GM19463 (cell line): ENCODE results near the gene PDGFC.

Experiments used
- ATAC-seq: cut with Tn5 transposase; IDR thresholded peaks from one replicate; pipeline ENCODE4 v1.9.1; 2021; ENCODE audit warnings: mild to moderate bottlenecking, moderate library complexity; ENCODE audit not compliant: unreplicated experiment

PDGFC gene

DNA sequence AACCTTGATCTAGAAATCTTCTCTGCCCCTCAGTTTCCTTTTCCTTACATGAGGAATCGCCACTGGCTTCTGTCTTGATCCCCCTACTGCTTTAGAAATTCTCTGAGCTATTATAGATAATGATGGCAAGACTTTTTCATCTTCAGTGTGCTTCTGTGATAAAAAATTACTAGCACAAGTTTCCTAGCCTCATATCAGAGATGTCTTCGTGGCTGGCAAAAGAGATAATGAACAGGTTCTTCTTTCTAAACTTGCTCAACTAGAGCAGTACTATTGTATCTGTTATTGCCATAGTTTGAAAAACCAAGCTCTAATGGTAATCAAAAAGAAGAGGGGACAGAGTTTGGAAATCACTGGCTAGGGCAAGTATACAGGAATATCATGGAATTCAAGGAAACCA is 4.1 kb upstream of the PDGFC start:
- no peak for ATAC-seq

DNA sequence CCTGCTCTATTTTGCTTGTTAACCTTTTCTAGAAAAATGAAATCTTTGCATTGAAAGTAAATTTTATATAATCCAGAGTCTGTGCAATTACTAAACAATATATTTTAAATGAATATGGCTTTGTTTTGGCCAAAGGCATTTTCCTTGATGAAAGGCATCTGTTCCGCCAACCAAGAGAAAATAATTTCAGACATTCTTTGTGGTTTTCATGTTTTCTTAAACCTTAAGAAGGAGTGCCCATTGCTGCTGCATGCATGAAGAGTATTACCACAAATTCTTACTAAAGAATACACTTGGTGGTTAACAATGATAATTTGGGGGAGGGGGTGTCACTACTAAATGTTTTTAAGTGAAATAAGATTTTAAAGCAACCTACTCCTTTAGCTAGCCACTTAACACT is 2.7 kb upstream of the PDGFC start:
- no peak for ATAC-seq

DNA sequence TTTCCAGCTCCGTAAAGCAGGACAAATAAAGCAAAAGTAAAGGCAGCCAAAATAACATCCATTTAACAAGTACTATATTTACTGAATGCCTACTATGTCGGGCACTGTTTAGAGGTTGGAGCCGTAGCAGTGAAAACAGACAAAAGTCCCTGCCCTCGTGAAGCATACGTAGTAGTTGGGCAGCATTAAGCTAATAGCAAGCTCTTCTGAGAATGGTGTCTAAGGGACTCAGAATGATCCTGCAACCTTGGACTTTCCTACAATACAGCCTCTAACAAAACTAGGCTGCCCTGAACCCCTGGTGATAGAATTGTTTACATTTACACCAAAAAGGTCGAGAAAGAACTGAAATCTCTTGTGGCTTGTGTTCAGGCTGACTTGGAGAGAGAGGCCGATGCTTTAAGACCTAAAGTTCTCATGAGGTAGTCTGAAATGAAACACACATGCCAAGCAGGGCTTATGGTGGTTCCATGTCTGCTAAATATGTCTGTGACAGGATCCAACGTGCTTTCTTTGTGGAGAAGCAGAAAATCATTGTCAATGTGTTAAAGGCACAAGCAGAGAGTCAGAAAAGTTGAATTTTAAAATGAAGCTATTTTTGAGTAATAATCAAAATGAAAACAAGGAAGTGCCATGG is 898 bp upstream of the PDGFC start:
- ATAC-seq: no peak

DNA sequence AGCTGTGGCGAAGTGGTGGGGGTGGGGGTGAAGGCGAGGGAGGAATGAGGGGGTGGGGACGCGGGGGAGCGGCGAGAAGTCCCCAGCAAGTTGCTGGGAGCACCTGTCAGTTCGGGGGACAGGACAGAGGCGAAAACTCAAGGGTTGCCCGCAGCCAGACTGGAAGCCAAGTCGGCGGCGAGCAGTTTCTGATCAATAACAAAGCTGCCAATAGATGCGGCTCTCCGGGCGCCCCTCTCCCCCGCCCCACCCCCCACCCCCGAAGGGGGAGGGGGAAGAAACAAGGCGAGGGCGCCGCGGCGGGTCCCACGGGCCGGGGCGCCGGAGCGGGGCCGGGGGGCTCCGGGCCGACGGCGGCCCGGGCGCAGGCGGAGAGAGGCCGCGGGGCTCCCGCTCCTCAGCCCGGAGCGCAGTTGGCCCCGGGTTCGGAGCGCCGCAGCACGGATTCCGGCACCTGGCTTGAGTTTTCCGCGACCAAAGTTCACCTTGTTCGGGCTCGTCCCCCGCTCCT is 379 bp downstream of the PDGFC start:
- ATAC-seq: peak; percentile 19

DNA sequence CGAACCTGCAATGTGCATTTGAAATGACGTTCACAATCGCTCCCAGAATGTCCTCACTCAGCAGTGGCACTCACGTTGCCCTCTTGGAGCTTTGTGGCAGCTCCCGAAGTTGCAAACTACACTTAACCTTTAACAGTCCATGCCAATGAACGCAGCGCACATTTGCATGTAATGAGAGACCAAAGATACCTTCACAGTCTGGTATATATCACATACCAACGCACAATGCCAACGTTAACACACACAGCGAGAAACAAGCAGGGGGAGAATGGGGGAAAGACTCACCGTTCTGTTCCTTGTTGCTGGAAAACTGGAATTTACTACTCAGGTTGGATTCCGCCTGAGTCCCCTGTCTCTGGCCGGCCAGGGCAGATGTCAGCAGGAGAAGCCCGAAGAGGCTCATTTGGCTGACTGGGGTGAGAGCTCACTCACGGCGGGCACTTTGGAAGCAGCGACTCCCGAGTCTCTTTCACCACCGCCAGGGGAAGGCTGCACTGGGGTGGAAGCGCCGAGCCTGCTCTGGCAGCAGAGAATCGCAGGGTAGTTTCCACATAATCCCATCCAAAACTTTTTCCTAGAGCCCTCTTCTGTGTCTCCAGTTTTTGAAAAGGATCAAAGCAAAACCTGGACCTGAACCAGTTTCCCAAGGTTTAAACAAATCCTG is 966 bp downstream of the PDGFC start:
- ATAC-seq: no peak

DNA sequence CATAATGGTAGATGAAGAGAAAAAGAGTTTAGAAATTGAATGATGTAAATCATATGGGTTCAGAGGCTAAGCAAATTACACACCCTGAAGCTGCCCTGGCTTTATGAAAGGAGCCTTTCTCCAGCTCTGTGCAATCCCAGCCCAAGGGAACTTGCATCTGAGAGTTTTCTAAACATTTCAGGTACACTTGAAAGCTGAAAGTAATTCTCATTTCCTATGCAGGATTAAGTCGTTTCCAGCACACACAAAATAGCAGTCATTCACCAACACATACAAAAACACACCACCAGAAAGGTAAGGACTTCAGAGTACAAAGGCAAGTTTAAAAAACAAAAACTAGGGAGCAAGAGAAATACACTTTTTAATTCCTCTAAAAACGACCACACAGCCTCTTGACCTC is 1.7 kb downstream of the PDGFC start:
- ATAC-seq: no peak

DNA sequence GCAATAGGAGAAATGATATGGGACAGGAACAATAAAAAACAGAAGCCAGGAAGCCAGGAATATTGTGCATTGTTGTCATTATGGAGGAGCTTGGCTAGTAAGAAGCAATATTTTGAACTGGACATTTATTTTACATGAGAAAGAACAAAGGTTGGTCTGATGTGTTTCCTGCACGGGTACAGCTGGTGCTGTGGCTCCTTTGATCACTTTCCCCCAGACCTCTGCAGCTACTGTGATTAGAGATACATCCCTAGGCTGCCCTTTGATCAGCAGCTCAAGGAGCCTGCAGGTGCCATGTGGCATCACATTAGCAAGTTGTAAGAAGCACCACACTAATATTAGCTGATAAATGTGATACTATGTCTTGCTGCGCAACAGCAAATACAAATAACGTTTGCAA is 2.5 kb downstream of the PDGFC start:
- no peak for ATAC-seq

DNA sequence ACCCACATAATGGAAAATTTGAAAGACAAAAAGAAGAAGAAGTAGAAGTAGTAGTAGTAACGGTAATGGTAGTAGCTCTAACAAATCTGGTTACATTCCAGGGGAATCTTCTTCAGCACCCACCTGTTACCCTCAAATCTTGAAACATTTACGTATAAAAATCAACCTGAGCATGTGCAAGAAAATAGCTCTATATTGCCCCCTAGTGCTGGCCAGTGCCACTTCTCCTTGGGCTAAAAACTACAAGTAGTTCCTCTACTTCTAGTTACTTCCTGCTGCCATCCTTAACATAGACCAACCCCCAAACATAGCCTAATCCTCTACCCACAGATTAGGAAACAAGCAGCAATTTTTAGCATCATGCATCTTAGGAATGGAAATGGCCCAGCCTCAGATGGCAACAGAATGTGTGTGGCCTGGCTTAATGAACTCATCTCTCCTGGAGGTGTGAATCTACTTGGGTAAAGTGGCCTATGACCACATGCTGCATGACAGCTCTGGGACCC is 3.1 kb downstream of the PDGFC start:
- peak; percentile 49 for ATAC-seq

DNA sequence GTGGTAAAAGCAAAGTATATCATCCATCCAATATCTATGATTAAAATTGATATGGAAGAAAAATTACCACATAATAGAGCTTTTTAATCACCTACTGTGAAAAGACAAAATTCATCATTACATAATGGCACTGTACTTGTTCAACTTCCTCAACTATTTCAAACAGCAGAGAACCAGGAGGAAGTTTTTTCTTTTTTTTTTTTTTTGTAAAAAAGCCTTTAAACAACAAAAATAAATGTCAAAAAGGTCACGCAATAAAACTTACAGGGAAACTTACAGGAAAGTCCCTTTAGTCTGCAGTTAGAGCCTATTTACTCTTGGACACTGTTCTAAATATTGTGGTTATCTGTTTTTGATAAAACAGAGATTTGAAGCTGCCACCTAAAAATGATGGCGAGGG is 4.8 kb downstream of the PDGFC start:
- no peak for ATAC-seq

DNA sequence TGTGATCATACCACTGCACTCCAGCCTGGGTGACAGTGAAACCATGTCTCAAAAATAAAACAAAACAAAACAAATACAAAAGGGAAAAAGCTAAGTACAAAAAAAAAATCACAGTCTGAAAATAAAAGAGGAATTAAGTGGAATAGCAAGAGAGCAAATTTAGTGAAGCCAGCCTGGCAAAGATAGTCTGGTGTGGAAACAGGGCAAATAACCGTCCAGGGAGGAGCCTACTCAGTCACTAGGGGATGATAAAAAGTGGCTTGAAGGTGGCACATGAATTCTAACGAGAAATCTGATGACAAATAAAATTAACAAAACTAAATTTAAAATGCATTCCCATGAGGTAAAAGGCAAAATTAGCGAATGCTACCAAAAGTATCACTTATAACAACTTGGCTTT is 8.2 kb downstream of the PDGFC start:
- ATAC-seq: no peak

DNA sequence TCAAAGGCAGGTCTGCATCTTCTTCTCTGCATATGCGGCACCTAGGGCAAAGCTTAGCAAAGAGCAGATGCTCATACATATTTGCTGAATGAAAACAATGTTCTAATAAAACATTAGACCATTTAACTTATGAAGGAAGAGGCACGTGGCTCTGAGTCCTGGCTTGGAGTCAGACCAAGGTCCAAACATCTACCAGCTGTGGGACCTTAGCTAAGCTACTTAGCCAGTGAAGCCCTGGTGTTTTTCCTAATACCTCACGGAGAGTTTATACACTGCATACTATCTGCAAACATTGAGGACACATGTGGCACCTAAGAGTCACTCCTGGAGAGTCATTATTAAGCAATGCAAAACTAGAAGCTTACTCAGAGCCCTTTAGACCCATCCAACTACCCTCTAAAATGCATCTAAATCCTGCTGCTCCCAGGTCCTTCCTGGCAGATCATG is 9.0 kb downstream of the PDGFC start:
- ATAC-seq: no peak

DNA sequence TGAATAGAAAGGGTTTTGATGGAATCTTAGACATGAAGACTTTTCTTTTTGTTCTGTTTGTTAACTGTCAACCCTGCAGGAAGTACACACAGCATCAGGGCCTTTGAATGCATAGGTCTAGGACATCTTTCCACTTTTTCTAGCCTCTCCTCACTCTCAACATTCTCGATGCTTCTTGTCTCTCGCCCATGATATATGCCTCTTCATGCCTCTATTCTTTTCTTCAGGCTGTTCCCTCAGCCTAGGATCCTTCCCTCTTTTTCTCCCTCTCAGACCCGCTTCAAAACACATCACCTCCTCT is 9.6 kb downstream of the PDGFC start:
- ATAC-seq: no peak

DNA sequence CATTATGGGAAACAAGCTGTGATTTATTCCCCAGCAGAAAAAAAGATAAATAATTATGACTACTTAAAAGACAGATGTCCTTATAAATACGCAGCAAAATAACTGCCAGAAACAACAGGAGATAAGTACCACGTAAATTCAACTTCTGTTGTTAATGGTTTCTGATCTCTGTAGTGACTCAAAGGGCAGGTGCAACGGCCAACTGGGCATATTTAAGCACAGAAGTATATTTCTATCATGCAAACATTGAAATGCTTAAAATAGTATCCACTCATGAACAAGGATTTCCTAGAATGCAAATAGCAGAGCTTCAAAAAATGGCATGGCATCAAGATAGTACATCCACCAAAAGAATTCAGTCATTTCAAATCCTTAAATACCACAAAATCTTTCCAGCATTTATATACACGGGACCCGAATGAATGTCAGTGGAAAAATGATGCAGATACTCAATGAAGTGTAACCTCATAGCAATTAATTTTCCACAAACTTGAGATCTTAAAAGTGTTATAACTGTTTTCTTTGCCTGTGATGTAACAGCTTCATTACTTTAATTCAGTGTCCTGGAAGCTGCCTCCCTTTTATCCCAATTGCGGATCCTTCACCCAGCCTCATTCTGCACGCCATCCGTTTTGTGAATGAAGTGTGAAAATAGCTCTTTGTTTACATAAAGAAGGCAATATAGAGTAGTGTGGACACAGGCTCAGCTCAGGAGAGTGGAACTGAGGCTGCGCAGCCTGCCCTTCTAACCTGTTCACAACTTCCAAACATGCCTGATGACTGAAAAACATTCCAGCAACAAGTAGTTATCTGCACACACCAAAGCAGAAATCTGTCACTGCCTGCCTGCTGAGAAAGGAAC is 10.2 kb downstream of the PDGFC start:
- no peak for ATAC-seq

DNA sequence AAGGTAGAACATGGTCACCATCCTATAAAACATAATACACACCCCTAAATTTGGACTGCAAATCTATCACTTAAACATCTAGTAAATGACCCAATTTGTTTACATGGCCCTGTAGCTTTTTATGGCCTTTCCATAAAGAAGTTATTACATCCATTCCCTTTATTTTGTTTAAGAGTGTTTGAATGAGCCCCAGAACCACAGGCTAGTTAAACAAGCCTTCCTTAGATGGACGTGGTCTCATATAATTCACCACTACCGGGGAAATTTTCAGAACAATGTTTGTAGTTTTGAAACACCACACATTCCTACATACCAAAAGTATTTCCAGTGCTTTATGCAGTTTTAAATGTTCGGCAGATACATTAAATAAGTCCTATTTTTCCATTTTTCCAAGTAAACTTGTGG is 12.3 kb downstream of the PDGFC start:
- no peak for ATAC-seq

DNA sequence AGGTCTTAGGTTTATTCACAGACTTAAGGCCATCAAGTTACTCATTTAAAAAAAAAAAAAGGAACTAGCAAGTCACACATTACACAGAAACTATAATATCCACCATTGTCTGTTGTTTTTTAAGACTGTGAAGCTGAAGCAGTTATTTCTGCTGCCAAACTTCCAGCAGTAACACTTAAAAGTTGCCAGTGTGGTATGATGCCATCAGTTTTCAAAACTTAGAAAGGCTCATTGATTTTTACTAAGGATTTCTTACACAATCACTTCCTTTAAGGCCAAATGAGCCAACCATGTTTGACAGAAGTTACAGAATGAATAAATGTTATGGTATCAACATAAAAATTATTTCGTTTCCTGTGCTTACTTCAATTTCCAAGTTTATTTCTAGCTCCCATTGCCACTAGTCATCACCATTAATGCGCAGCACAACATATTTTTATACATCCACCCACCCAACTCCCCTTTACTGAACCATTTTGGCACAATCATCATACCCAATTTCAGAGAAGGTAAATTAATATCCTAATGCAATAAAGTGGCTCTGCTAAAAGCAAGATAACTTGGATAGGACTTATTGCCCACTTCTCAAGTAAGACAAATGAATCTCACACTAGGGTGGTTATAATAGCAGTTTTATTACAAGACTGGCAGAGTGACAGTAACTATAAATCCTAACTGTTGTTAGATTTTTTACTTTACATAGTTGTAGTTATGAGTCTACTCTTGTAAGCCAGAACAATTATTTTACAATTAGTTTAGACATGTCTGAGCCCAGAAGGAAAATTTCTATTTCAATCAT is 13.1 kb downstream of the PDGFC start:
- ATAC-seq: no peak

DNA sequence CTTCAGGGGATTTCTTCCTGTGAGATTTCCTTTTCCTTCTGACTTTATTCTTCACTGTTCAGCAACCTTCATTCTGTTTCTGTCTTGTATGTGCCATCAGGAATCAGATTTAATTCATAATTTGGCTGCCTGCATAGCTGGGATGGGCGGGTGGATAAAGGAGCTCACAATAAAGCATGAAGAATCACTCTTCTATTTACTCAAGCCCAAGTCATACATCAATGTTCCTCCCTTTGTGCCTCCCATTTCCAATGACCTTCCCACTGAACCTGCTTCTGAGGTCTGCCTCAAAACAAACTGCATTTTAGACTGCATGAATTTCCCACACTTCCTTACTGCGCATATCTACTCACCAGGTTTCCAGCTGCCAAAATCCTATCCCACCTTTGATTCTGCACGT is 14.0 kb downstream of the PDGFC start:
- no peak for ATAC-seq

DNA sequence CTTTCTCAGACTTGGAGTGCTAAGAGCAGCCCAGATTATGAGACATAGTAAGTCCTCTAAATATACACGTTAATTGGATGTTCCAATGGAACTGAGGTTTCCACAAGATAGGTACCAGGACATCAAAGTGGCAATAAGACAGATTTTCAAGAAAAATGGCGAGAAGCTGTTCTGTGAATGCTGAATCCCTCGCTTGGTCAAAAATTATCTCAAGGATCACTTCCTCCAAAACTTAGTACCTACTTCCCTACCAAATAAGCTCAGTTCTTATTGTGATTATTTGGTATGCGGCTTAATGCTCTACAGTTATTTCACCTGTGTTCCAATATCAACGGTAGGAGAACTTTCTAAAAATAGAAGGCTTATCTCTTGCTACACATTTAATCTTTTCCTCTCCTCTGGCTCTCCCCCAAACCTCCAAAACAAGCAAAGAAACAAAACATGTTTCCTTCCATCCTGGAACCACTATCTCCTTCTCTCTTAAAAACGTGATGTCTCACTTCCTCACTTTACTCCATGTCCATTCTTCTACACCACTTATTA is 14.7 kb downstream of the PDGFC start:
- no peak for ATAC-seq

DNA sequence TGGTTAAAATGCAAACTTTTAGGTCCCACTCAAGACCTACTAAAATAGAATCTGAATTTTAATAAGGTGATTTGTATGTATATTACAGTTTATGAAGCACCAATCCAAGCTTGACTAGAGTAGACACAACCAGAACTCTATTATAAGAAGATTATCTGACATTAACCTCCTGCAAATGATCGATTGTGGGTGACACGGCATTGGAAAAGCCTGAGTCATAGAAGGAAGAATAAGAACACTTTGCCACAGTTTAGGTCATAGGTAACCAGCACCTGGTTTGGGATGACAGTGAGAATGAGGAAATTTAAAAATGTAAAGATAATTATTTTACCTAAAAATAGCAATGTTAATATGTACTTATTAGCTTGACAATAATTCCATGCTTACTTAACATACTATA is 15.2 kb downstream of the PDGFC start:
- no peak for ATAC-seq

DNA sequence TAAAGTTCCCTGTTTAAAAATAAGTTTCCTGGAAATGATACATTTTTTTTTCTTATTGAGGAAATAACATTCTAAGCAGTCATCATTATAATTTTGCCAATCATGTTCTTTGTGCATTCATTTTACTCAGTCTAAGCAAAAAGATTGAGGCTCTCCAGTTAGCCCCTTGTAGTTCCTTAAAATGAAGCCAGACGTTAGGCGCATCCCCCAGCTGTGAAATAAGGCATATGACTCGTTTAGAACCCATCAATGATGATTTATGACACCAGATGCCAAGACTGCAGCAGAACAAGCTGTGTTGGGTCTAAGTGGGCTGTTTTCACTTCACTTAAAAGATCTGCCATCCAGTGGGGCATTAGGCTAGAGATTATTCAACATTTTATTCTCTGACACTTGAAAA is 17.0 kb downstream of the PDGFC start:
- ATAC-seq: no peak

DNA sequence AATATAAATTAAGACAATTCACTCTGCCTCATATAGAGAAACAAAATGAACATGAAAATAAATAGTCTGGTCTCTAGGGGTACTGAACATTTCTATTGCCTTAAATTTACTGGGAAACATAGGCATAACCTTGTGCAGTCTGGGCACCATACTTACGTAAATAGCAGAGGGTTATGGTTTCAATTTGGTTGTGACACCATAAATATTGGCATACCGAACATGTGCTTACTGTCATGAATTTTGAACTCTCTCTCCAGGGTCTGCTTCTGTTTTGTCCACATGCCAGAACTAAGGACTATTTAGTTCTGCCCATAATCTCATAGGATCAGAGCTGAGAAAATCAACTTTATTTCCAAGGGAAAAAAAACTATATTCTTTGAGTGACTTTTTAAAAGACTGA is 17.6 kb downstream of the PDGFC start:
- no peak for ATAC-seq

DNA sequence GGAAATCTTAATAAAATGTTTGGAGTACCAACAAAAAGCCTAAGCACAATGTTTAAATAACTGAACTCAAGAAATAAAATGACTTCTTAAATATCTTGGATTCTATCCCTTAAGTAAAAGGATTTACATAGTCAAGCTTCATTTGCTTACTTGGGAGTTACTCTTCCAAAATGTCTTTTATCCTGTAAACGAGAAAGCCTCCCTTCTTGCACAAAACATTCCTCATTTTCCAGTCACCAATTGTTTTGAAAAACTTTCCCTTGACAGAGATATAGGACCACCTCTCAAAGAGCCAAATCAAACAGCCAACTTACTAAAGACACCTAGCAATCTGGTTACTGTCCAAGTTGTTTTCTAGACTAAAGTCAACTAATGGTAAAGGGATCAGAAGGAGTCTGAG is 18.6 kb downstream of the PDGFC start:
- no peak for ATAC-seq
